A673 (cell line): ENCODE measurements around the gene SRPK1. TPM values are rescaled to one million over a fixed set of nuclear protein-coding genes. Genes with fewer than 3 reads are reported as not detected.

Experiments used
- BruUV-seq: library from RNA; stranded (reverse); fragments of 400-500 nt; replicated peaks from 2 replicates; lab custom pipeline; 2021; lab: Mats Ljungman, UMichigan
- CTCF ChIA-PET: fragments of 300-600 bp; sonication (Branson Sonifier 250); formaldehyde crosslinking; loops from one replicate; lab custom pipeline; 2022; ENCODE audit warnings: antibody characterized with exemption; lab: Charles Lee
- POLR2A ChIA-PET: fragments of 300-600 bp; sonication (Branson Sonifier 250); formaldehyde crosslinking; loops from one replicate; lab custom pipeline; 2022; ENCODE audit warnings: antibody characterized with exemption; ENCODE audit not compliant: low non-redundant PET; lab: Charles Lee
- DNase-seq: peaks from one replicate; pipeline ENCODE4 v3.0.0-alpha.2; 2015; ENCODE audit warnings: low spot score
- H3K27ac ChIP-seq: fragments of 200-600 bp; sonication (generic); 2 replicates; pipeline ENCODE4 v1.5.1; 2016; ENCODE audit warnings: mixed run types, low read depth, mild to moderate bottlenecking, mixed read lengths, antibody characterized with exemption, low read length; ENCODE audit not compliant: poor library complexity, severe bottlenecking
- H3K27me3 ChIP-seq: fragments of 200-600 bp; sonication (generic); replicated peaks from 2 replicates; pipeline ENCODE4 v1.6.1; 2017; ENCODE audit warnings: mixed run types, low read depth, mild to moderate bottlenecking, mixed read lengths, antibody characterized with exemption, low read length; ENCODE audit not compliant: insufficient read depth, poor library complexity
- H3K36me3 ChIP-seq: fragments of 200-600 bp; sonication (generic); 2 replicates; pipeline ENCODE4 v1.6.1; 2016; ENCODE audit warnings: mixed run types, mild to moderate bottlenecking, mixed read lengths, antibody characterized with exemption, low read length; ENCODE audit not compliant: insufficient read depth, poor library complexity, severe bottlenecking
- H3K4me1 ChIP-seq: fragments of 200-600 bp; sonication (generic); 2 replicates; pipeline ENCODE4 v1.6.1; 2017; ENCODE audit warnings: mixed run types, mild to moderate bottlenecking, mixed read lengths, antibody characterized with exemption, low read length; ENCODE audit not compliant: insufficient read depth, poor library complexity, severe bottlenecking
- H3K4me3 ChIP-seq: fragments of 200-600 bp; sonication (generic); 2 replicates; pipeline ENCODE4 v1.5.1; 2016; ENCODE audit warnings: low read depth, mixed run types, mild to moderate bottlenecking, mixed read lengths, low read length; ENCODE audit not compliant: poor library complexity, severe bottlenecking
- H3K9me3 ChIP-seq: fragments of 200-600 bp; sonication (generic); 2 replicates; pipeline ENCODE4 v1.6.1; 2016; ENCODE audit warnings: mixed run types, low read depth, mild to moderate bottlenecking, mixed read lengths, antibody characterized with exemption, low read length; ENCODE audit not compliant: poor library complexity, severe bottlenecking
- EZH2 ChIP-seq: fragments of 200-600 bp; sonication (generic); IDR thresholded peaks from 2 replicates; pipeline ENCODE4 v1.6.1; 2017; ENCODE audit warnings: borderline replicate concordance, low read depth, mild to moderate bottlenecking, mixed read lengths, antibody characterized with exemption, low read length; ENCODE audit not compliant: poor library complexity, severe bottlenecking
- intact Hi-C: fragments of 100-400 bp; cut with micrococcal nuclease; formaldehyde crosslinking; loops from one replicate; pipeline ENCODE4 v1.10.0; 2022; ENCODE audit not compliant: unreplicated experiment
- total RNA-seq: library from RNA; stranded (reverse); gene quantifications from 2 replicates; pipeline ENCODE4 v1.2.3, GENCODE V29; 2021
- TF ChIP-seq, protein P1 (sequence below): fragments of 300-800, 200-600 bp; sonication (generic); conservative IDR thresholded peaks from 2 replicates; pipeline ENCODE4 v1.5.1; 2017; ENCODE audit warnings: low read depth, mild to moderate bottlenecking, antibody characterized with exemption, low read length, moderate library complexity, mixed read lengths

The SRPK1 gene
- total RNA-seq, 1 experiment from 2014 or later = 104 TPM

GRCh38 chr6:35850208-35850607, 70.7 kb downstream of the SRPK1 start:
- no peak overlapping the region for H3K4me3 ChIP-seq
- DNase-seq = no peak
- H3K4me1 ChIP-seq = no peaks in the 10 kb centered on the region
- H3K27ac ChIP-seq = no peak overlapping the region
- ChIA-PET POLR2A (no interaction called here), CTCF (no interaction called here)
- no peaks in the 10 kb centered on the region for H3K27me3 ChIP-seq
- intact Hi-C loops = no loop called here
- H3K36me3 ChIP-seq = peaks cover 34% of the 10 kb centered on the region
- TF ChIP-seq, protein P1, sequence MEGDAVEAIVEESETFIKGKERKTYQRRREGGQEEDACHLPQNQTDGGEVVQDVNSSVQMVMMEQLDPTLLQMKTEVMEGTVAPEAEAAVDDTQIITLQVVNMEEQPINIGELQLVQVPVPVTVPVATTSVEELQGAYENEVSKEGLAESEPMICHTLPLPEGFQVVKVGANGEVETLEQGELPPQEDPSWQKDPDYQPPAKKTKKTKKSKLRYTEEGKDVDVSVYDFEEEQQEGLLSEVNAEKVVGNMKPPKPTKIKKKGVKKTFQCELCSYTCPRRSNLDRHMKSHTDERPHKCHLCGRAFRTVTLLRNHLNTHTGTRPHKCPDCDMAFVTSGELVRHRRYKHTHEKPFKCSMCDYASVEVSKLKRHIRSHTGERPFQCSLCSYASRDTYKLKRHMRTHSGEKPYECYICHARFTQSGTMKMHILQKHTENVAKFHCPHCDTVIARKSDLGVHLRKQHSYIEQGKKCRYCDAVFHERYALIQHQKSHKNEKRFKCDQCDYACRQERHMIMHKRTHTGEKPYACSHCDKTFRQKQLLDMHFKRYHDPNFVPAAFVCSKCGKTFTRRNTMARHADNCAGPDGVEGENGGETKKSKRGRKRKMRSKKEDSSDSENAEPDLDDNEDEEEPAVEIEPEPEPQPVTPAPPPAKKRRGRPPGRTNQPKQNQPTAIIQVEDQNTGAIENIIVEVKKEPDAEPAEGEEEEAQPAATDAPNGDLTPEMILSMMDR = no peak
- TF ChIP-seq EZH2 = no peak
- peaks cover 8% of the 10 kb centered on the region for H3K9me3 ChIP-seq
- no TSS peak for BruUV-seq

- no peaks in the 10 kb centered on the region for H3K27me3 ChIP-seq
- H3K4me1 ChIP-seq = no peaks in the 10 kb centered on the region
- peaks cover 39% of the 10 kb centered on the region for H3K36me3 ChIP-seq
- H3K4me3 ChIP-seq = no peak overlapping the region
- POLR2A ChIA-PET = no interaction called here
- BruUV-seq = no TSS peak
- TF ChIP-seq EZH2 = no peak
- TF ChIP-seq, protein P1 = no peak
- DNase-seq = no peak
- peaks cover 8% of the 10 kb centered on the region for H3K9me3 ChIP-seq
- H3K27ac ChIP-seq = no peak overlapping the region
- intact Hi-C loops = no loop called here
- CTCF ChIA-PET = no interaction called here
Observed at GRCh38 chr6:35844290-35844689, 76.6 kb downstream of the SRPK1 start.

DNA sequence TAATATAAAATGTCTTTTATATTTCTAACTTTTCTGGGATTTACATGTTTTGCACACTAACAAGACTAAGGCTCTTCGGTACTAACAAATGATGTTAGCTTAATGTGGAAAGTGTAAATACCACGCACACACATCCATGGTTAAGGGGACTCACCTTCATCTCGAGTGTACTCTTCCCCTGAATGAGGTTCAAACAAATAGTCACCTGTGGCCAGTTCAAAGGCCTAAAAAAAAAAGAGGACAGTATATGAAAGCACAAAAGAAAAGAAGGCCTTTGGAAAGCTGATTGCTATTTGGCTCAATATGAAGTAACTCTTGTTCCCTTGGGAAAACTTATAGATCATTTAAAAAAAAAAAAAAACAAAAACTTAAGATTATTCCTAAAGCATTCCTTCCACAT, 78.5 kb downstream of the SRPK1 start:
- DNase-seq = no peak
- Histone ChIP-seq H3K27ac (no peak overlapping the region), H3K4me1 (no peaks in the 10 kb centered on the region), H3K36me3 (peaks cover 38% of the 10 kb centered on the region), H3K9me3 (no peaks in the 10 kb centered on the region), H3K27me3 (no peaks in the 10 kb centered on the region), H3K4me3 (no peak overlapping the region)
- POLR2A ChIA-PET = no interaction called here
- BruUV-seq = no TSS peak
- no peak for TF ChIP-seq EZH2
- TF ChIP-seq, protein P1 = no peak
- intact Hi-C loops = no loop called here
- CTCF ChIA-PET = no interaction called here
